A549 (cell line): Measurements from ENCODE around the gene CACNG7. TPM values are rescaled to one million over a fixed set of nuclear protein-coding genes. Genes with fewer than 3 reads are reported as not detected.

Experiments used
- ATAC-seq, 2 experiments: fragments of 200-7000 bp in 1 of 2; fragments of >200 bp in 1 of 2; cut with Nextera tagmentation in 1 of 2; cut with Tn5 transposase in 1 of 2; 3 replicates each; pipeline versions ENCODE4 v1.8.0 to v1.9.1; 2018 to 2020; ENCODE audit warnings: mild to moderate bottlenecking in 1 of 2, moderate library complexity in 1 of 2
- CTCF ChIA-PET: fragments of 300-600 bp; sonication (Branson Sonifier 250); formaldehyde crosslinking; extraction: SDS; loops from one replicate; lab custom pipeline; 2021; ENCODE audit warnings: antibody characterized with exemption, inconsistent platforms; lab: Yijun Ruan, JAX
- POLR2A ChIA-PET: fragments of 350-600 bp; formaldehyde crosslinking; extraction: SDS; loops from one replicate; lab custom pipeline; 2021; ENCODE audit warnings: antibody characterized with exemption, inconsistent platforms; lab: Yijun Ruan, JAX
- DNase-seq, 2 experiments: peaks; one replicate each; pipeline versions ENCODE4 v3.0.0 to v3.0.0-alpha.2; 2011 to 2016; ENCODE audit warnings: low read depth in 1 of 2, low spot score in 1 of 2
- FAIRE-seq: peaks from 2 replicates; lab custom pipeline; 2011; peaks lifted over from hg19 to GRCh38; lab: Jason Lieb, UNC
- H3K27ac ChIP-seq, 2 experiments: fragments of >200 bp; sonication (Bioruptor Twin); formaldehyde crosslinking; 3 replicates each; pipeline ENCODE4 v1.5.1; 2016 to 2017
- H3K4me1 ChIP-seq: fragments of >200 bp; sonication (Bioruptor Twin); formaldehyde crosslinking; 3 replicates; pipeline ENCODE4 v1.6.1; 2016
- H3K4me2 ChIP-seq: fragments of >200 bp; sonication (Bioruptor Twin); formaldehyde crosslinking; 3 replicates; pipeline ENCODE4 v1.6.1; 2016
- H3K4me3 ChIP-seq: fragments of >200 bp; sonication (Bioruptor Twin); formaldehyde crosslinking; 3 replicates; pipeline ENCODE4 v1.5.1; 2016
- H3K9me3 ChIP-seq: fragments of >200 bp; sonication (Bioruptor Twin); formaldehyde crosslinking; 3 replicates; pipeline ENCODE4 v1.6.1; 2016
- BHLHE40 ChIP-seq: IDR thresholded peaks from 2 replicates; pipeline ENCODE4 v1.6.1; 2012; ENCODE audit warnings: low read depth, low read length, inconsistent platforms
- CBX2 ChIP-seq: fragments of 200-600 bp; sonication (generic); IDR thresholded peaks from 2 replicates; pipeline ENCODE4 v1.6.1; 2016; ENCODE audit warnings: low read depth, mild to moderate bottlenecking, borderline replicate concordance
- CBX8 ChIP-seq: fragments of 200-600 bp; sonication (generic); IDR thresholded peaks from 2 replicates; pipeline ENCODE4 v1.6.1; 2016
- CEBPB ChIP-seq, 2 experiments: fragments of >200 bp in 1 of 2; sonication (Bioruptor Twin) in 1 of 2; formaldehyde crosslinking in 1 of 2; IDR thresholded peaks; 2 replicates each; pipeline ENCODE4 v1.6.1; 2012 to 2016
- CHD2 ChIP-seq: fragments of 150-350 bp; IDR thresholded peaks from 2 replicates; pipeline ENCODE4 v1.6.1; 2014; ENCODE audit warnings: low read length; ENCODE audit not compliant: partially characterized antibody
- EHMT2 ChIP-seq: fragments of 200-600 bp; sonication (generic); IDR thresholded peaks from 2 replicates; pipeline ENCODE4 v1.6.1; 2016; ENCODE audit warnings: antibody characterized with exemption, low read depth, mild to moderate bottlenecking, moderate library complexity
- EP300 ChIP-seq, 2 experiments: fragments of >200 bp; sonication (Bioruptor Twin); formaldehyde crosslinking; IDR thresholded peaks; 2 replicates in 1 of 2; 3 replicates in 1 of 2; pipeline ENCODE4 v1.6.1; 2016 to 2017
- ESRRA ChIP-seq: fragments of 150-350 bp; IDR thresholded peaks from 2 replicates; pipeline ENCODE4 v1.6.1; 2014; ENCODE audit warnings: mild to moderate bottlenecking, low read length, borderline replicate concordance
- FOSB ChIP-seq: fragments of 250-450 bp; sonication (Bioruptor Pico); IDR thresholded peaks from 2 replicates; pipeline ENCODE4 v1.5.0; 2020; ENCODE audit warnings: mild to moderate bottlenecking, moderate library complexity
- HEYL ChIP-seq: fragments of 250-450 bp; sonication (Bioruptor Pico); IDR thresholded peaks from 2 replicates; pipeline ENCODE4 v1.8.0; 2021; ENCODE audit warnings: mild to moderate bottlenecking, moderate library complexity
- HOXB13 ChIP-seq: fragments of 250-450 bp; sonication (Bioruptor Pico); IDR thresholded peaks from 2 replicates; pipeline ENCODE4 v1.5.0; 2020; ENCODE audit warnings: low read depth, mild to moderate bottlenecking, moderate library complexity
- HOXB5 ChIP-seq: fragments of 250-450 bp; sonication (Bioruptor Pico); IDR thresholded peaks from 2 replicates; pipeline ENCODE4 v1.5.0; 2020; ENCODE audit warnings: mild to moderate bottlenecking, moderate library complexity
- JUN ChIP-seq, 2 experiments: fragments of >200 bp; sonication (Bioruptor Twin); formaldehyde crosslinking; IDR thresholded peaks; 2 replicates in 1 of 2; 3 replicates in 1 of 2; pipeline ENCODE4 v1.6.1; 2016 to 2017
- KDM5A ChIP-seq: fragments of 200-600 bp; sonication (generic); IDR thresholded peaks from 2 replicates; pipeline ENCODE4 v1.6.1; 2016; ENCODE audit warnings: antibody characterized with exemption, mild to moderate bottlenecking
- MAFK ChIP-seq: fragments of 450-650 bp; IDR thresholded peaks from 2 replicates; pipeline ENCODE4 v1.6.1; 2014; ENCODE audit not compliant: partially characterized antibody
- MYC ChIP-seq: IDR thresholded peaks from 2 replicates; pipeline ENCODE4 v1.6.1; 2012; ENCODE audit warnings: mild to moderate bottlenecking, inconsistent platforms, low read length, improper control_type of control experiment, borderline replicate concordance
- NPAS2 ChIP-seq: fragments of 250-450 bp; sonication (Bioruptor Pico); IDR thresholded peaks from 2 replicates; pipeline ENCODE4 v1.8.0; 2022; ENCODE audit warnings: mild to moderate bottlenecking, moderate library complexity, borderline replicate concordance
- POLR2AphosphoS2 ChIP-seq: conservative IDR thresholded peaks from 2 replicates; pipeline ENCODE4 v1.6.1; 2012; ENCODE audit warnings: low read length, improper control_type of control experiment, inconsistent platforms
- RAD21 ChIP-seq, 2 experiments: fragments of >200 bp in 1 of 2; sonication (Bioruptor Twin) in 1 of 2; formaldehyde crosslinking in 1 of 2; IDR thresholded peaks in 1 of 2; conservative IDR thresholded peaks in 1 of 2; 2 replicates in 1 of 2; 3 replicates in 1 of 2; pipeline ENCODE4 v1.6.1; 2012 to 2018; ENCODE audit warnings: inconsistent platforms in 1 of 2
- RCOR1 ChIP-seq: fragments of 150-350 bp; IDR thresholded peaks from 2 replicates; pipeline ENCODE4 v1.6.1; 2014; ENCODE audit warnings: antibody characterized with exemption, low read length, low read depth
- RFX5 ChIP-seq: fragments of 450-650 bp; IDR thresholded peaks from 2 replicates; pipeline ENCODE4 v1.7.1; 2014; ENCODE audit warnings: antibody characterized with exemption, mild to moderate bottlenecking, moderate library complexity
- RNF2 ChIP-seq: fragments of 200-600 bp; sonication (generic); IDR thresholded peaks from 2 replicates; pipeline ENCODE4 v1.6.1; 2016; ENCODE audit warnings: low read depth, mild to moderate bottlenecking, antibody characterized with exemption, moderate library complexity, borderline replicate concordance
- SMC3 ChIP-seq: fragments of >200 bp; sonication (Bioruptor Twin); formaldehyde crosslinking; IDR thresholded peaks from 3 replicates; pipeline ENCODE4 v1.6.1; 2018; ENCODE audit warnings: inconsistent platforms
- SREBF2 ChIP-seq: fragments of 450-650 bp; IDR thresholded peaks from 2 replicates; pipeline ENCODE4 v1.6.1; 2014; ENCODE audit warnings: mild to moderate bottlenecking, moderate library complexity
- TP53 ChIP-seq: fragments of 250-450 bp; sonication (Bioruptor Pico); IDR thresholded peaks from 2 replicates; pipeline ENCODE4 v1.5.0; 2021; ENCODE audit warnings: mild to moderate bottlenecking, moderate library complexity
- ZSCAN20 ChIP-seq: fragments of 250-450 bp; sonication (Bioruptor Pico); IDR thresholded peaks from 2 replicates; pipeline ENCODE4 v1.8.0; 2022; ENCODE audit warnings: mild to moderate bottlenecking, moderate library complexity
- WGBS: methylation state at CpG from one replicate; pipeline ENCODE4 v1.1.6; 2017; ENCODE audit errors: missing lambda C conversion rate; 5-methylcytosine and 5-hydroxymethylcytosine counted together
- polyA plus RNA-seq, 4 experiments: library from polyadenylated mRNA; depleted of rRNA in 3 of 4; stranded (reverse); fragments of >200 nt; fragmentation: RNase III in 1 of 4; extraction: RNeasy Plus Mini Kit Qiagen cat#74134 plus additional on column Dnase treatment in 1 of 4; gene quantifications; 2 replicates in 3 of 4; 3 replicates in 1 of 4; pipeline ENCODE4 v1.2.3, GENCODE V29; 2011 to 2017
- TF ChIP-seq, protein P1 (sequence below): fragments of >200 bp; sonication (Bioruptor Twin); formaldehyde crosslinking; IDR thresholded peaks from 3 replicates; pipeline ENCODE4 v1.6.1; 2016
- TF ChIP-seq, protein P2 (sequence below): fragments of >200 bp; sonication (Bioruptor Twin); formaldehyde crosslinking; IDR thresholded peaks from 2 replicates; pipeline ENCODE4 v1.6.1; 2016
- TF ChIP-seq, protein P3 (sequence below): fragments of 450-650 bp; IDR thresholded peaks from 2 replicates; pipeline ENCODE4 v1.6.1; 2014; ENCODE audit warnings: antibody characterized with exemption
- TF ChIP-seq, protein P4 (sequence below): fragments of 250-450 bp; sonication (Bioruptor Pico); IDR thresholded peaks from 2 replicates; pipeline ENCODE4 v1.5.0; 2021; ENCODE audit warnings: mild to moderate bottlenecking, moderate library complexity, borderline replicate concordance
- TF ChIP-seq, protein P5 (sequence below): fragments of >200 bp; sonication (Bioruptor Twin); formaldehyde crosslinking; IDR thresholded peaks from 3 replicates; pipeline ENCODE4 v1.5.1; 2016
- TF ChIP-seq, protein P6 (sequence below): IDR thresholded peaks from 2 replicates; pipeline ENCODE4 v1.6.1; 2012
- TF ChIP-seq, protein P7 (sequence below): fragments of 250-450 bp; sonication (Bioruptor Pico); IDR thresholded peaks from 2 replicates; pipeline ENCODE4 v1.5.0; 2020; ENCODE audit warnings: low read depth, mild to moderate bottlenecking, moderate library complexity

The CACNG7 gene
- polyA plus RNA-seq, 2 of the 4 experiments (the other 2 are of a cell fraction): 7.6 to 11.5 TPM

DNA sequence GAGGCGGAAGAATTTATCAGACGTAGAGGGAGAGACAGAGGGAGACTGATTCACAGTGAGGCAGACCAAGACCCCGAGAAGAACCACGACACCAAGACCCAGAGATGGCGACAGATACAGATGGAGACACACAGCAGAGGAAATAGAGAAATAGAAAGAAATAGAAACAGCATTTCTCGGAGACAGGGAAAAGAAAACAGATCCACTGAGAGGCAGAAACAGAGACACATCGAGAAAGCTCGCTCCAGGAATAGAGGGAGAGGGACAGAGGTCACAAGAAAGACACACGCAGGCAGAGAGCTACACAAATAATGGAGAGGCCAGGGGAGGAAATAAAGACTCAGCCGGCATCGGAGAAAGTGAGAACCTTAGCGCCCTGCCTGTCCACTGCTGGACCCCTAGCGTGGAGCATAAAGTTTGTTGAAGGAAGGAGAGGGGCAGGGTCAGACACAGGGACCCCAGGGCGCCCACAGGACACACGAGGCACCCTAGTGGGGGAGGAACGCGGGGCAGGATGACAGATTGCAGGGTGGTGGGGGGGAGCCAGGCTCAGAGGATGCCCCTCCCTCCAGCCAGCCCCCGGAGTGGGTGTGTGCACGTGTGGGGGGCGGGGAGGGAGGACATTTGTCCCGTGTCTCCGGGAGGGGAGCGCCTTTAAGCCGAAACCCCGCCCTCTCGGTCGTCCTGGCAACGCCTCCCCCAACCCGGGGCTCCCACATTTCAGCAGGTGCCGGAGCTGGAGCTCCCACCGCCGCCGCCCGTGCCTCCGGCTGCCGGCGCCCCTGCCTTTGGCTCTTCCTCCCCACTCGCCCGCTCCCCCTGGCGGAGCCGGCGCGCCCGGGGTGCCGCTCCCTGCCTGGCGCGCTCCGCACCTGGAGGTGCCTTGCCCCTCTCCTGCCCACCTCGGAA is 27.3 kb upstream of the CACNG7 start, which contains the start of gene PRKCG:
PRKCG (plus strand) TSS at position 716 of the 909 bp plus-strand sequence. CDS start 298 bp downstream, outside the sequence.
- no peak for FAIRE-seq

More for the DNA sequence above, 27.3 kb upstream of the CACNG7 start, which contains the start of gene PRKCG:
- ATAC-seq (peak; percentile 24 to 33), DNase-seq (peak; percentile 70 to 75)
- Histone ChIP-seq H3K9me3 (no peaks in the 10 kb centered on the region), H3K4me3 (peak within 1 kb of the TSS; percentile 51), H3K27ac (peak within 1 kb of the TSS; percentile 64 to 78), H3K4me2 (peak within 1 kb of the TSS; percentile 77), H3K4me1 (peaks cover 21% of the 10 kb centered on the region)
- ChIA-PET CTCF (interaction anchor here (0.7 to 11.6 kb wide), 22 partner anchors 9 to 156 kb away, joined by 3 to 88 read pairs (median 8); partner anchors contain the start of gene MYADM), POLR2A (interaction anchor here (1.4 kb wide), 1 partner anchor 14 kb away, joined by 10 read pairs; the partner anchor contains the start of gene MYADM)
- 5% methylated on average over 37 of the region's 49 CpGs for WGBS
- TF ChIP-seq, protein P1, sequence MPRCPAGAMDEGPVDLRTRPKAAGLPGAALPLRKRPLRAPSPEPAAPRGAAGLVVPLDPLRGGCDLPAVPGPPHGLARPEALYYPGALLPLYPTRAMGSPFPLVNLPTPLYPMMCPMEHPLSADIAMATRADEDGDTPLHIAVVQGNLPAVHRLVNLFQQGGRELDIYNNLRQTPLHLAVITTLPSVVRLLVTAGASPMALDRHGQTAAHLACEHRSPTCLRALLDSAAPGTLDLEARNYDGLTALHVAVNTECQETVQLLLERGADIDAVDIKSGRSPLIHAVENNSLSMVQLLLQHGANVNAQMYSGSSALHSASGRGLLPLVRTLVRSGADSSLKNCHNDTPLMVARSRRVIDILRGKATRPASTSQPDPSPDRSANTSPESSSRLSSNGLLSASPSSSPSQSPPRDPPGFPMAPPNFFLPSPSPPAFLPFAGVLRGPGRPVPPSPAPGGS: no peak
- TF ChIP-seq RNF2: no peak
- TF ChIP-seq, protein P2, sequence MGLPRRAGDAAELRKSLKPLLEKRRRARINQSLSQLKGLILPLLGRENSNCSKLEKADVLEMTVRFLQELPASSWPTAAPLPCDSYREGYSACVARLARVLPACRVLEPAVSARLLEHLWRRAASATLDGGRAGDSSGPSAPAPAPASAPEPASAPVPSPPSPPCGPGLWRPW: no peak
- TF ChIP-seq KDM5A: no peak
- TF ChIP-seq POLR2AphosphoS2: 0 out of 2 replicates have a peak, but pooled peaks have one; percentile 17
- no peak for TF ChIP-seq TP53 (CRISPR knock-in tag)
- TF ChIP-seq JUN (IDR thresholded peaks at IDR 0.05): 0 out of 5 replicates have a peak, but pooled peaks of 1 of the 2 experiments have one; percentile 40
- no peak for TF ChIP-seq EHMT2
- TF ChIP-seq NPAS2 (CRISPR knock-in tag): no peak
- TF ChIP-seq, protein P3, sequence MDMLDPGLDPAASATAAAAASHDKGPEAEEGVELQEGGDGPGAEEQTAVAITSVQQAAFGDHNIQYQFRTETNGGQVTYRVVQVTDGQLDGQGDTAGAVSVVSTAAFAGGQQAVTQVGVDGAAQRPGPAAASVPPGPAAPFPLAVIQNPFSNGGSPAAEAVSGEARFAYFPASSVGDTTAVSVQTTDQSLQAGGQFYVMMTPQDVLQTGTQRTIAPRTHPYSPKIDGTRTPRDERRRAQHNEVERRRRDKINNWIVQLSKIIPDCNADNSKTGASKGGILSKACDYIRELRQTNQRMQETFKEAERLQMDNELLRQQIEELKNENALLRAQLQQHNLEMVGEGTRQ: no peak
- no peak for TF ChIP-seq ESRRA
- no peak for TF ChIP-seq RFX5
- no peak for TF ChIP-seq FOSB (CRISPR knock-in tag)
- TF ChIP-seq, protein P4, sequence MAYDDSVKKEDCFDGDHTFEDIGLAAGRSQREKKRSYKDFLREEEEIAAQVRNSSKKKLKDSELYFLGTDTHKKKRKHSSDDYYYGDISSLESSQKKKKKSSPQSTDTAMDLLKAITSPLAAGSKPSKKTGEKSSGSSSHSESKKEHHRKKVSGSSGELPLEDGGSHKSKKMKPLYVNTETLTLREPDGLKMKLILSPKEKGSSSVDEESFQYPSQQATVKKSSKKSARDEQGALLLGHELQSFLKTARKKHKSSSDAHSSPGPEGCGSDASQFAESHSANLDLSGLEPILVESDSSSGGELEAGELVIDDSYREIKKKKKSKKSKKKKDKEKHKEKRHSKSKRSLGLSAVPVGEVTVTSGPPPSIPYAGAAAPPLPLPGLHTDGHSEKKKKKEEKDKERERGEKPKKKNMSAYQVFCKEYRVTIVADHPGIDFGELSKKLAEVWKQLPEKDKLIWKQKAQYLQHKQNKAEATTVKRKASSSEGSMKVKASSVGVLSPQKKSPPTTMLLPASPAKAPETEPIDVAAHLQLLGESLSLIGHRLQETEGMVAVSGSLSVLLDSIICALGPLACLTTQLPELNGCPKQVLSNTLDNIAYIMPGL (CRISPR knock-in tag): no peak
- TF ChIP-seq, protein P5, sequence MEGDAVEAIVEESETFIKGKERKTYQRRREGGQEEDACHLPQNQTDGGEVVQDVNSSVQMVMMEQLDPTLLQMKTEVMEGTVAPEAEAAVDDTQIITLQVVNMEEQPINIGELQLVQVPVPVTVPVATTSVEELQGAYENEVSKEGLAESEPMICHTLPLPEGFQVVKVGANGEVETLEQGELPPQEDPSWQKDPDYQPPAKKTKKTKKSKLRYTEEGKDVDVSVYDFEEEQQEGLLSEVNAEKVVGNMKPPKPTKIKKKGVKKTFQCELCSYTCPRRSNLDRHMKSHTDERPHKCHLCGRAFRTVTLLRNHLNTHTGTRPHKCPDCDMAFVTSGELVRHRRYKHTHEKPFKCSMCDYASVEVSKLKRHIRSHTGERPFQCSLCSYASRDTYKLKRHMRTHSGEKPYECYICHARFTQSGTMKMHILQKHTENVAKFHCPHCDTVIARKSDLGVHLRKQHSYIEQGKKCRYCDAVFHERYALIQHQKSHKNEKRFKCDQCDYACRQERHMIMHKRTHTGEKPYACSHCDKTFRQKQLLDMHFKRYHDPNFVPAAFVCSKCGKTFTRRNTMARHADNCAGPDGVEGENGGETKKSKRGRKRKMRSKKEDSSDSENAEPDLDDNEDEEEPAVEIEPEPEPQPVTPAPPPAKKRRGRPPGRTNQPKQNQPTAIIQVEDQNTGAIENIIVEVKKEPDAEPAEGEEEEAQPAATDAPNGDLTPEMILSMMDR: peak; percentile 56
- TF ChIP-seq CEBPB (IDR thresholded peaks at IDR 0.05): no peak
- TF ChIP-seq SREBF2: no peak
- TF ChIP-seq CHD2: no peak
- peak; percentile 63; the same call in 1 of the 2 replicates for TF ChIP-seq HOXB5 (CRISPR knock-in tag)
- TF ChIP-seq EP300 (IDR thresholded peaks at IDR 0.05): no peak
- peak in 1 of 2 experiments; percentile 66; a peak in 4 of 5 replicates for TF ChIP-seq RAD21 (conservative IDR thresholded peaks at IDR 0.05 in 1 of 2, IDR thresholded peaks at IDR 0.05 in 1 of 2)
- no peak for TF ChIP-seq CBX8
- TF ChIP-seq, protein P6, sequence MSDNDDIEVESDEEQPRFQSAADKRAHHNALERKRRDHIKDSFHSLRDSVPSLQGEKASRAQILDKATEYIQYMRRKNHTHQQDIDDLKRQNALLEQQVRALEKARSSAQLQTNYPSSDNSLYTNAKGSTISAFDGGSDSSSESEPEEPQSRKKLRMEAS: peak; percentile 62; the same call in 1 of the 2 replicates
- TF ChIP-seq RCOR1: no peak
- TF ChIP-seq CBX2: no peak
- no peak; the same call in 1 of the 2 replicates for TF ChIP-seq MYC
- no peak for TF ChIP-seq ZSCAN20 (CRISPR knock-in tag)
- TF ChIP-seq HEYL (CRISPR knock-in tag): no peak
- TF ChIP-seq, protein P7, sequence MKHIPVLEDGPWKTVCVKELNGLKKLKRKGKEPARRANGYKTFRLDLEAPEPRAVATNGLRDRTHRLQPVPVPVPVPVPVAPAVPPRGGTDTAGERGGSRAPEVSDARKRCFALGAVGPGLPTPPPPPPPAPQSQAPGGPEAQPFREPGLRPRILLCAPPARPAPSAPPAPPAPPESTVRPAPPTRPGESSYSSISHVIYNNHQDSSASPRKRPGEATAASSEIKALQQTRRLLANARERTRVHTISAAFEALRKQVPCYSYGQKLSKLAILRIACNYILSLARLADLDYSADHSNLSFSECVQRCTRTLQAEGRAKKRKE (CRISPR knock-in tag): no peak
- peak; percentile 41; the same call in 1 of the 2 replicates for TF ChIP-seq BHLHE40
- no peak for TF ChIP-seq HOXB13 (CRISPR knock-in tag)
- no peak for TF ChIP-seq MAFK
- TF ChIP-seq SMC3: peak; percentile 81
